Fibroblast of mammary gland (primary cell): ENCODE measurements around the gene DOP1A.

Experiments used
- DNase-seq: peaks from one replicate; pipeline ENCODE4 v3.0.0-alpha.2; 2010; ENCODE audit warnings: low read depth
- H3K4me3 ChIP-seq: 2 replicates; pipeline ENCODE4 v1.5.1; 2011; ENCODE audit warnings: low read depth, mild to moderate bottlenecking, low read length, moderate library complexity; ENCODE audit not compliant: control insufficient read depth
- CTCF ChIP-seq: conservative IDR thresholded peaks from 2 replicates; pipeline ENCODE4 v1.5.1; 2011; ENCODE audit warnings: low read depth, low read length, inconsistent platforms; ENCODE audit not compliant: control insufficient read depth, insufficient read depth

The DOP1A gene

GRCh38 chr6:83160167-83160566 is 92.7 kb downstream of the DOP1A start:
- no peak for DNase-seq
- H3K4me3 ChIP-seq = no peak overlapping the region
- TF ChIP-seq CTCF = no peak

GRCh38 chr6:83167726-83168278 is 100.3 kb downstream of the DOP1A start:
- DNase-seq = no peak
- TF ChIP-seq CTCF = no peak
- H3K4me3 ChIP-seq = no peak overlapping the region

GRCh38 chr6:83168556-83168955 is 101.1 kb downstream of the DOP1A start:
- TF ChIP-seq CTCF = no peak
- H3K4me3 ChIP-seq = no peak overlapping the region
- no peak for DNase-seq

- DNase-seq = no peak
- H3K4me3 ChIP-seq = no peak overlapping the region
- TF ChIP-seq CTCF = no peak
These were observed 101.6 kb downstream of the DOP1A start for GRCh38 chr6:83169106-83169505.

- DNase-seq = no peak
- H3K4me3 ChIP-seq = no peak overlapping the region
- TF ChIP-seq CTCF = no peak
These were observed 102.0 kb downstream of the DOP1A start for GRCh38 chr6:83169511-83169910.

- H3K4me3 ChIP-seq = no peak overlapping the region
- no peak for TF ChIP-seq CTCF
- no peak for DNase-seq
These were observed 108.8 kb downstream of the DOP1A start for GRCh38 chr6:83176246-83176645.

- DNase-seq = no peak
- TF ChIP-seq CTCF = no peak
- H3K4me3 ChIP-seq = no peak overlapping the region
These were observed 113.0 kb downstream of the DOP1A start for GRCh38 chr6:83180426-83180950.
